Neural progenitor cell (in vitro differentiated cells): ENCODE data around the gene TAF8. TPM values are rescaled to one million over a fixed set of nuclear protein-coding genes. Genes with fewer than 3 reads are reported as not detected.

ENCODE experiments used
- DNase-seq: peaks from one replicate; pipeline ENCODE4 v3.0.0-alpha.2; 2016; ENCODE audit warnings: low spot score
- H2AFZ ChIP-seq: fragments of 200-600 bp; sonication (generic); replicated peaks from 2 replicates; pipeline ENCODE4 v1.6.1; 2016; ENCODE audit warnings: antibody characterized with exemption
- H3F3A ChIP-seq: fragments of 200-600 bp; sonication (generic); 2 replicates; pipeline ENCODE4 v1.6.1; 2016; ENCODE audit warnings: antibody characterized with exemption, low read depth
- H3K27ac ChIP-seq: fragments of 200-600 bp; sonication (generic); 2 replicates; pipeline ENCODE4 v1.5.1; 2016; ENCODE audit warnings: mild to moderate bottlenecking
- H3K27me3 ChIP-seq: fragments of 200-600 bp; sonication (generic); 2 replicates; pipeline ENCODE4 v1.6.1; 2016; ENCODE audit warnings: mild to moderate bottlenecking, moderate library complexity
- H3K36me3 ChIP-seq: fragments of 200-600 bp; sonication (generic); 2 replicates; pipeline ENCODE4 v1.5.1; 2016
- H3K4me1 ChIP-seq: fragments of 200-600 bp; sonication (generic); 2 replicates; pipeline ENCODE4 v1.6.1; 2016; ENCODE audit warnings: mixed run types
- H3K4me2 ChIP-seq: fragments of 200-600 bp; sonication (generic); 2 replicates; pipeline ENCODE4 v1.6.1; 2016
- H3K4me3 ChIP-seq: fragments of 200-600 bp; sonication (generic); 2 replicates; pipeline ENCODE4 v1.5.1; 2016
- H3K79me2 ChIP-seq: fragments of 200-600 bp; sonication (generic); 2 replicates; pipeline ENCODE4 v1.6.1; 2016; ENCODE audit warnings: low read depth
- H3K9ac ChIP-seq: fragments of 200-600 bp; sonication (generic); 2 replicates; pipeline ENCODE4 v1.6.1; 2016
- H3K9me3 ChIP-seq: fragments of 200-600 bp; sonication (generic); 2 replicates; pipeline ENCODE4 v1.5.1; 2016; ENCODE audit warnings: low read depth
- H4K20me1 ChIP-seq: fragments of 200-600 bp; sonication (generic); 2 replicates; pipeline ENCODE4 v1.6.1; 2016; ENCODE audit warnings: low read depth
- H3K27ac Mint-ChIP-seq: 3 replicates; pipeline ENCODE4 v1.8.0; 2021; ENCODE audit warnings: mixed read lengths
- H3K27me3 Mint-ChIP-seq: 2 replicates; pipeline ENCODE4 v1.8.0; 2022; ENCODE audit warnings: low read depth, mild to moderate bottlenecking, inconsistent platforms, moderate library complexity, mixed read lengths; ENCODE audit not compliant: insufficient read depth
- H3K36me3 Mint-ChIP-seq: 3 replicates; pipeline ENCODE4 v1.8.0; 2021; ENCODE audit warnings: mixed read lengths
- H3K4me1 Mint-ChIP-seq: 3 replicates; pipeline ENCODE4 v1.8.0; 2021; ENCODE audit warnings: mixed read lengths
- H3K4me3 Mint-ChIP-seq: 3 replicates; pipeline ENCODE4 v1.8.0; 2021; ENCODE audit warnings: mild to moderate bottlenecking, moderate library complexity, mixed read lengths
- H3K9me3 Mint-ChIP-seq: 3 replicates; pipeline ENCODE4 v1.8.0; 2020; ENCODE audit warnings: mixed read lengths
- CTCF ChIP-seq: fragments of 200-600 bp; sonication (generic); IDR thresholded peaks from 2 replicates; pipeline ENCODE4 v1.5.1; 2017; ENCODE audit warnings: antibody characterized with exemption, mild to moderate bottlenecking
- EZH2 ChIP-seq: fragments of 200-600 bp; sonication (generic); IDR thresholded peaks from 2 replicates; pipeline ENCODE4 v1.6.1; 2017; ENCODE audit warnings: antibody characterized with exemption, mild to moderate bottlenecking, moderate library complexity
- EZH2phosphoT487 ChIP-seq: fragments of 200-600 bp; sonication (generic); IDR thresholded peaks from 2 replicates; pipeline ENCODE4 v1.6.1; 2017; ENCODE audit warnings: antibody characterized with exemption
- total RNA-seq: library from RNA; depleted of rRNA; stranded (reverse); fragments of >200 nt; gene quantifications from 2 replicates; pipeline ENCODE4 v1.2.3, GENCODE V29; 2015; ENCODE audit warnings: low replicate concordance

Gene TAF8
- total RNA-seq, 1 donor from 2014 or later, result 38.0 TPM

DNA sequence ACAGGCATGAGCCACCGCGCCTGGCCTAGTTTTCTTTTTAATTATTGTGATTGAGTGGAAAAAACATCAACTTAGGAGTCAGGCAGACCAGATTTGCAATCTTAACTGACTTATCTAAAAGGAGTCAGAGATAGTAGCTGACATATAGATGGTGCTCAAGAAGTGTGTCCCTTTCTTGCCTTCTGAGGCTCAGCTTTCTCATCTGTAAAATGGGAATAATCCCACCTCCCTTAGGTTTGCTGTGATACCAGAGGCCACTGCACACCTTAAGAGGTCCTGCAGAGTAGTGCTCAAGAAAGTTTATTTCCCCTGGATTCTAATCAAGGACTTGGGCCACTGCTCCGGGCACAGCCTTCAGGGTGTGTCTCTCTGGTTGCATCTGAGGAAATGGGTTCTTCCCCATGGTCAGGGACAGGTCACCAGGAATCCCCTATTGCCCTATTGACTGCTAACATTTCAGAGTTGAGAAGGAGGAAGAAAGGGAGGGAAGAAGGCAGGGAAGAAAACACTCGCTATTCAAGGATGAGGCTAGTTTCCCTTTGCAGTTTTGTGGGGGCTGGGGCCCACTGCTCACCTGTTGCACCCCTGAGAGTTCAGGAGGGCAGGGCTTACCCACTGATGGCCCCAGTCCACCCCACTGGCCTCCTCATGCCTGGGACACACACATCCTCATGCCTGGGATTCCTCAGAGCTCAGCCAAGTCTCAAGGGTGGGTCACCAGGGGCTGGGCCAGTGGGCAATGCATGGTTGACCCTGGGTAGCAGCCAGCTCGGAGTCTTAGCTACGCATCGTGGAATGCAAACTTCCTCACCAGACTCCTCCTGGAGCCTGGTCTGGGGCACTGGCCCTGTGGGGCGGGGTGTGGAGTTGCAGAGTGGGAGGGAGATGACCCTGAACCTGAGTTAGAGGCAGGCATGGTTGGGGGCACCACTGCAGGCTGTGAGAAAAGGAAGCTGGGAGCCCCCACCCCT lies 70.9 kb downstream of the TAF8 start:
- no peak overlapping the region for H2AFZ ChIP-seq
- no peak for DNase-seq
- Mint-ChIP-seq H3K27ac (no peak overlapping the region), H3K4me1 (peaks cover 2% of the 10 kb centered on the region), H3K9me3 (peaks cover 2% of the 10 kb centered on the region), H3K4me3 (no peak overlapping the region), H3K36me3 (no peaks in the 10 kb centered on the region), H3K27me3 (peaks cover 5% of the 10 kb centered on the region)
- TF ChIP-seq EZH2 (no peak), CTCF (no peak), EZH2phosphoT487 (no peak)
- no peaks in the 10 kb centered on the region for H3K36me3 ChIP-seq
- no peak overlapping the region for H3K27ac ChIP-seq
- H3K9ac ChIP-seq, result no peak overlapping the region
- H3K4me1 ChIP-seq, result no peaks in the 10 kb centered on the region
- no peaks in the 10 kb centered on the region for H3F3A ChIP-seq
- no peak overlapping the region for H3K4me2 ChIP-seq
- no peak overlapping the region for H3K4me3 ChIP-seq
- H3K79me2 ChIP-seq, result no peaks in the 10 kb centered on the region
- H3K27me3 ChIP-seq, result no peaks in the 10 kb centered on the region
- H3K9me3 ChIP-seq, result no peaks in the 10 kb centered on the region
- no peaks in the 10 kb centered on the region for H4K20me1 ChIP-seq

GRCh38 chr6:42123379-42124103 lies 73.2 kb downstream of the TAF8 start:
- Histone ChIP-seq H3K9ac (no peak overlapping the region), H3K4me3 (no peak overlapping the region), H3F3A (no peaks in the 10 kb centered on the region), H3K36me3 (no peaks in the 10 kb centered on the region), H4K20me1 (no peaks in the 10 kb centered on the region), H3K27ac (no peak overlapping the region), H3K4me2 (no peak overlapping the region), H3K9me3 (no peaks in the 10 kb centered on the region), H3K79me2 (no peaks in the 10 kb centered on the region), H2AFZ (no peak overlapping the region), H3K4me1 (no peaks in the 10 kb centered on the region), H3K27me3 (no peaks in the 10 kb centered on the region)
- H3K4me1 Mint-ChIP-seq, result peaks cover 2% of the 10 kb centered on the region
- peaks cover 2% of the 10 kb centered on the region for H3K9me3 Mint-ChIP-seq
- no peak overlapping the region for H3K27ac Mint-ChIP-seq
- H3K27me3 Mint-ChIP-seq, result peaks cover 7% of the 10 kb centered on the region
- no peak for TF ChIP-seq EZH2phosphoT487
- TF ChIP-seq CTCF, result no peak
- no peak for TF ChIP-seq EZH2
- H3K4me3 Mint-ChIP-seq, result no peak overlapping the region
- no peak for DNase-seq
- H3K36me3 Mint-ChIP-seq, result no peaks in the 10 kb centered on the region

DNA sequence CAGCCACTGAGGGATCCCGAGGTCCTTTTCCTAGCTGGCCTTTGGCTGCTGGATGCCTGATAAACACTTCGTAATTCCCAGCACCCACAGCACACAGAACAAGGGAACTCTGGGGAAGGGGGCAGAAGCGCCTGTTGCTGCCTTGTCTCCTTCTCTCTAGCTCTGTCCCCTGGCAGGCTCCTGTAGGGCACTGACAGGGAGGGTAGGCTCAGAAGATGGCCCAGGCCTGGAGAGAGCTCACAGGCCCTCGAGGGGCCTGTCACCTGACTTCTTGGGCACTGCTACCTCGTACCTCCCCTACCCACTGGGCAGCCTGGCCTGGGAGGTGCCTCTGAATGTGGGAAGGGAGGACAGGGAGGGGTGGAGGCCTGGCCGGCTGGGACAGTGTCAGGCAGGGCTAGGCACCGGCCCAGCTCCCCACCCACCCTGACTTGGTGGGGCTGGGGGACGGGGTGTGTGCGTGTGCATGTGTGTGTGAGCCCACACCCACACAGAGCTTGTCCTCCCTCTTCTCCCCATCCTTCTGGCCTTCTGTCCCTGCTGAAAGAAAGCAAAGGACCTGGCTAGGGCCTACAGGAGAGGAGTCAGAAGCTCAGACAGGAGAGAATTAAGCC lies 74.0 kb downstream of the TAF8 start:
- DNase-seq, result no peak
- no peaks in the 10 kb centered on the region for H3K79me2 ChIP-seq
- H3F3A ChIP-seq, result no peaks in the 10 kb centered on the region
- H3K4me2 ChIP-seq, result no peak overlapping the region
- Mint-ChIP-seq H3K4me1 (peaks cover 2% of the 10 kb centered on the region), H3K27ac (peak overlapping the region; percentile 84), H3K4me3 (no peak overlapping the region), H3K9me3 (peaks cover 2% of the 10 kb centered on the region), H3K36me3 (no peaks in the 10 kb centered on the region), H3K27me3 (peaks cover 7% of the 10 kb centered on the region)
- H3K4me3 ChIP-seq, result no peak overlapping the region
- H2AFZ ChIP-seq, result no peak overlapping the region
- H3K9me3 ChIP-seq, result no peaks in the 10 kb centered on the region
- no peaks in the 10 kb centered on the region for H4K20me1 ChIP-seq
- no peak overlapping the region for H3K27ac ChIP-seq
- H3K27me3 ChIP-seq, result no peaks in the 10 kb centered on the region
- no peak overlapping the region for H3K9ac ChIP-seq
- H3K4me1 ChIP-seq, result no peaks in the 10 kb centered on the region
- H3K36me3 ChIP-seq, result no peaks in the 10 kb centered on the region
- TF ChIP-seq CTCF, result no peak
- TF ChIP-seq EZH2phosphoT487, result no peak
- TF ChIP-seq EZH2, result no peak
